Panc1 (cell line): ENCODE measurements around the gene TMEM41B. TPM values are rescaled to one million over a fixed set of nuclear protein-coding genes. Genes with fewer than 3 reads are reported as not detected.
"Not testable (repeated sequence)": the region's sequence is repeated elsewhere in the genome, so short reads cannot be mapped to it uniquely, and the experiment has no call there.

Experiments
- ATAC-seq: fragments of 200-7000 bp; cut with Tn5 transposase; 2 replicates; pipeline ENCODE4 v1.9.1; 2020; ENCODE audit warnings: mild to moderate bottlenecking, moderate library complexity
- BruUV-seq: library from RNA; stranded (reverse); fragments of 400-500 nt; replicated peaks from 2 replicates; lab custom pipeline; 2021; lab: Mats Ljungman, UMichigan
- CTCF ChIA-PET: fragments of 300-600 bp; sonication (Branson Sonifier 250); formaldehyde crosslinking; loops from one replicate; lab custom pipeline; 2022; ENCODE audit warnings: antibody characterized with exemption; lab: Charles Lee
- POLR2A ChIA-PET: fragments of 300-600 bp; sonication (Branson Sonifier 250); formaldehyde crosslinking; loops from one replicate; lab custom pipeline; 2022; ENCODE audit warnings: antibody characterized with exemption; lab: Charles Lee
- DNase-seq: peaks from one replicate; pipeline ENCODE4 v3.0.0-alpha.2; 2010; ENCODE audit warnings: low read depth, low spot score
- H3K27ac ChIP-seq: 2 replicates; pipeline ENCODE4 v1.5.1; 2011; ENCODE audit warnings: mild to moderate bottlenecking, low read length, inconsistent platforms
- H3K27me3 ChIP-seq: fragments of 200-500 bp; sonication (Bioruptor generic); 2 replicates; pipeline ENCODE4 v1.6.0; 2014; ENCODE audit warnings: low read length, inconsistent platforms; ENCODE audit not compliant: control insufficient read depth, insufficient read depth
- H3K36me3 ChIP-seq: fragments of 200-500 bp; sonication (Bioruptor generic); 2 replicates; pipeline ENCODE4 v1.5.1; 2014; ENCODE audit warnings: inconsistent platforms, mild to moderate bottlenecking, low read length, moderate library complexity; ENCODE audit not compliant: control insufficient read depth, insufficient read depth
- H3K4me1 ChIP-seq: 2 replicates; pipeline ENCODE4 v1.5.1; 2011; ENCODE audit warnings: inconsistent platforms, mild to moderate bottlenecking, low read length, moderate library complexity; ENCODE audit not compliant: control insufficient read depth, insufficient read depth
- H3K4me3 ChIP-seq, 2 experiments: 2 replicates each; pipeline ENCODE4 v1.5.1; 2011 to 2012; ENCODE audit warnings: low read depth in 2 of 2, low read length in 2 of 2, mild to moderate bottlenecking in 2 of 2, inconsistent platforms in 1 of 2, moderate library complexity in 1 of 2
- H3K9me3 ChIP-seq: fragments of 200-500 bp; sonication (Bioruptor generic); 2 replicates; pipeline ENCODE4 v1.5.1; 2014; ENCODE audit warnings: low read depth, mild to moderate bottlenecking, inconsistent platforms, low read length, moderate library complexity; ENCODE audit not compliant: control insufficient read depth, insufficient read depth
- POLR2AphosphoS5 ChIP-seq: IDR thresholded peaks from 2 replicates; pipeline ENCODE4 v1.6.1; 2012; ENCODE audit warnings: mild to moderate bottlenecking, low read depth, low read length, moderate library complexity
- REST ChIP-seq, 2 experiments: IDR thresholded peaks; 2 replicates each; pipeline ENCODE4 v1.6.1; 2011 to 2012; ENCODE audit warnings: low read depth in 2 of 2, control low read depth in 1 of 2, low read length in 1 of 2, mild to moderate bottlenecking in 1 of 2, moderate library complexity in 1 of 2; ENCODE audit not compliant: insufficient read depth in 1 of 2
- SIN3A ChIP-seq: IDR thresholded peaks from 2 replicates; pipeline ENCODE4 v1.6.1; 2012; ENCODE audit warnings: low read depth, mild to moderate bottlenecking, low read length, moderate library complexity, borderline replicate concordance; ENCODE audit not compliant: insufficient read depth
- TCF7L2 ChIP-seq: IDR thresholded peaks from 2 replicates; pipeline ENCODE4 v1.6.1; 2011; ENCODE audit warnings: mild to moderate bottlenecking, low read depth, low read length, inconsistent platforms
- in situ Hi-C: cut with HindIII; loops from 2 replicates; pipeline ENCODE4 v1.10.0; 2016; ENCODE audit warnings: low sequenced_read_pairs, low pct_unique_long_range_greater_than_20kb
- intact Hi-C: fragments of 100-400 bp; cut with micrococcal nuclease; formaldehyde crosslinking; loops from one replicate; pipeline ENCODE4 v1.10.0; 2022; ENCODE audit not compliant: unreplicated experiment
- total RNA-seq: library from RNA; stranded (reverse); gene quantifications from one replicate; pipeline ENCODE4 v1.2.1, GENCODE V29; 2021; ENCODE audit not compliant: unreplicated experiment
- TF ChIP-seq, protein P1 (sequence below): fragments of 450-650 bp; IDR thresholded peaks from 2 replicates; pipeline ENCODE4 v1.5.1; 2017; ENCODE audit warnings: mild to moderate bottlenecking

Gene TMEM41B
- total RNA-seq, 1 experiment from 2014 or later, result 126 TPM

GRCh38 chr11:9330387-9331384 is 16.3 kb upstream of the TMEM41B start:
- intact Hi-C loops, result no loop called here
- Histone ChIP-seq H3K36me3 (no peaks in the 10 kb centered on the region), H3K4me3 (no peak overlapping the region), H3K9me3 (no peaks in the 10 kb centered on the region), H3K4me1 (no peaks in the 10 kb centered on the region; the same call in 1 of the 2 replicates), H3K27me3 (no peaks in the 10 kb centered on the region), H3K27ac (peak overlapping the region; percentile 24; the same call in 1 of the 2 replicates)
- POLR2A ChIA-PET, result interaction anchor here (0.5 kb wide), 1 partner anchor 62 kb away, joined by 12 read pairs; no protein-coding TSS in a partner anchor
- DNase-seq, result no peak
- in situ Hi-C loops, result no loop called here
- TF ChIP-seq REST (IDR thresholded peaks at IDR 0.05; ENCODE audit: insufficient read depth in 1 of 2, low read depth in 2 of 2, low read length in 1 of 2) (no peak), TCF7L2 (no peak), SIN3A (no peak), POLR2AphosphoS5 (no peak)
- TF ChIP-seq, protein P1, sequence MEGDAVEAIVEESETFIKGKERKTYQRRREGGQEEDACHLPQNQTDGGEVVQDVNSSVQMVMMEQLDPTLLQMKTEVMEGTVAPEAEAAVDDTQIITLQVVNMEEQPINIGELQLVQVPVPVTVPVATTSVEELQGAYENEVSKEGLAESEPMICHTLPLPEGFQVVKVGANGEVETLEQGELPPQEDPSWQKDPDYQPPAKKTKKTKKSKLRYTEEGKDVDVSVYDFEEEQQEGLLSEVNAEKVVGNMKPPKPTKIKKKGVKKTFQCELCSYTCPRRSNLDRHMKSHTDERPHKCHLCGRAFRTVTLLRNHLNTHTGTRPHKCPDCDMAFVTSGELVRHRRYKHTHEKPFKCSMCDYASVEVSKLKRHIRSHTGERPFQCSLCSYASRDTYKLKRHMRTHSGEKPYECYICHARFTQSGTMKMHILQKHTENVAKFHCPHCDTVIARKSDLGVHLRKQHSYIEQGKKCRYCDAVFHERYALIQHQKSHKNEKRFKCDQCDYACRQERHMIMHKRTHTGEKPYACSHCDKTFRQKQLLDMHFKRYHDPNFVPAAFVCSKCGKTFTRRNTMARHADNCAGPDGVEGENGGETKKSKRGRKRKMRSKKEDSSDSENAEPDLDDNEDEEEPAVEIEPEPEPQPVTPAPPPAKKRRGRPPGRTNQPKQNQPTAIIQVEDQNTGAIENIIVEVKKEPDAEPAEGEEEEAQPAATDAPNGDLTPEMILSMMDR, result no peak
- CTCF ChIA-PET, result no interaction called here
- no TSS peak for BruUV-seq
- peak; percentile 62 for ATAC-seq

- no peak overlapping the region for H3K27ac ChIP-seq
- no peak for ATAC-seq
- ChIA-PET POLR2A (no interaction called here), CTCF (no interaction called here)
- no peak for TF ChIP-seq TCF7L2
- TF ChIP-seq SIN3A, result no peak
- TF ChIP-seq REST (IDR thresholded peaks at IDR 0.05; ENCODE audit: insufficient read depth in 1 of 2, low read depth in 2 of 2, low read length in 1 of 2), result no peak
- TF ChIP-seq, protein P1, result no peak
- TF ChIP-seq POLR2AphosphoS5, result no peak
- no peaks in the 10 kb centered on the region for H3K36me3 ChIP-seq
- no TSS peak for BruUV-seq
- DNase-seq, result no peak
- H3K4me1 ChIP-seq, result peaks cover 12% of the 10 kb centered on the region; the same call in 1 of the 2 replicates
- intact Hi-C loops, result no loop called here
- H3K9me3 ChIP-seq, result no peaks in the 10 kb centered on the region
- no peaks in the 10 kb centered on the region for H3K27me3 ChIP-seq
- in situ Hi-C loops, result no loop called here
- no peak overlapping the region for H3K4me3 ChIP-seq
These were observed 5.7 kb upstream of the TMEM41B start for GRCh38 chr11:9320047-9320446.

- H3K9me3 ChIP-seq, CTCF ChIA-PET, POLR2A ChIA-PET, H3K36me3 ChIP-seq, H3K4me3 ChIP-seq, H3K27me3 ChIP-seq, DNase-seq, H3K27ac ChIP-seq, intact Hi-C loops, BruUV-seq, ATAC-seq: not testable (repeated sequence)
- peaks cover 14% of the 10 kb centered on the region; the same call in 1 of the 2 replicates for H3K4me1 ChIP-seq
- in situ Hi-C loops, result loop anchor here (5.0 kb wide), 1 partner anchor 37 kb away; no protein-coding TSS in a partner anchor
These were observed 5.1 kb upstream of the TMEM41B start for GRCh38 chr11:9319377-9320001.
